ENCODE measurements around the gene GHDC. TPM values are rescaled to one million over a fixed set of nuclear protein-coding genes. Genes with fewer than 3 reads are reported as not detected.
A peak's percentile ranks its signal among the peaks of the same experiment; 100 is the strongest.
"Not testable (repeated sequence)": the region's sequence is repeated elsewhere in the genome, so short reads cannot be mapped to it uniquely, and the experiment has no call there.

The GHDC gene
- total RNA-seq, 1 donor from 2014 or later, result 7.8 TPM

DNA sequence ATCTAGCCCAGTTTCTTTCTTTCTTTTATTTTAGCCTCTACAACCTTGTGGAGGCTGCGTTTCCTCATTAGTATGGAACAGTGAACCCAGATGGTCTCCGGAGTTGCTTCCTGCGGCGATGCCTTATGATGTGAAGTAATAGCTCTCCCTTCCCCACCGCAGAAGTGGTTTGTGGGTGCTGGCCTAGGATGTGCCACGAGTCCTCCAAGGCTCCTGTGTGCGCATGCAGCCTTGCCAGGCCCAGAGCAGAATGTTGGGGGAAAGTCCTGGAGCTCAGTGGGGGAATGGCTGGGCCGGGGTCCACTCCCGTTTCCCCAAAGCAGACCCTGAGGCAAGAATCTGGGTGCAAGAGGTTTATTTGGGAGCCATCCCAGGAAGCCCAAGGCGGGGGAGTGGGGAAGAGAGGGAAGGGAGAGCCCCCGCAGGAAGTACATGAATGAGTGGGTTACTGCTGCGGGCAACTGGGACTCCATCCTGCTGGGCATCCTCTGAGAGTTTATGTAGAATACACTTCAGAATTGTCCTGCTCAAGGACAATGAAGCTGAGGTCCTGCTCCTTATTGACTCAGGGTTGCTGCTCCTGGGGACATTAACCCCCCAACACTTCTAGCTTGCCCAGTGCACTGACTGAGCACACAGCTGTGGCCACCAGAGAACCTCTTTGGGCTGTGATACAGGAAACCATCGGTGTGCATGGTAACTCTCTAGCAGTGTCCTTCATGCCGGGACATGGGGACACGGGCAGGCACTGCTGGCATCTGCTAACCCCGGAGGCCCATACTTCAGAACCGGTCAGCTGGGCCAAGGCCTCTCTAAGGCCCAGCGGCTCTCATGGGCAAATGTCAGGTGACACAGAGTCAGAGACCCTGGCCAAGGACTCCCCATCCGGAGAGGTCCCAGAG, 5.3 kb downstream of the GHDC start:
- Mint-ChIP-seq H3K9me3 (ENCODE audit: low read depth) (no peaks in the 10 kb centered on the region), H3K27ac (ENCODE audit: unreplicated experiment) (no peak overlapping the region), H3K27me3 (ENCODE audit: low read depth) (no peaks in the 10 kb centered on the region), H3K36me3 (ENCODE audit: low read depth) (no peaks in the 10 kb centered on the region), H3K4me3 (ENCODE audit: unreplicated experiment) (no peak overlapping the region), H3K4me1 (ENCODE audit: low read depth) (peaks cover 4% of the 10 kb centered on the region)
- DNase-seq (ENCODE audit: low spot score), result no peak
- TF ChIP-seq, protein P1, sequence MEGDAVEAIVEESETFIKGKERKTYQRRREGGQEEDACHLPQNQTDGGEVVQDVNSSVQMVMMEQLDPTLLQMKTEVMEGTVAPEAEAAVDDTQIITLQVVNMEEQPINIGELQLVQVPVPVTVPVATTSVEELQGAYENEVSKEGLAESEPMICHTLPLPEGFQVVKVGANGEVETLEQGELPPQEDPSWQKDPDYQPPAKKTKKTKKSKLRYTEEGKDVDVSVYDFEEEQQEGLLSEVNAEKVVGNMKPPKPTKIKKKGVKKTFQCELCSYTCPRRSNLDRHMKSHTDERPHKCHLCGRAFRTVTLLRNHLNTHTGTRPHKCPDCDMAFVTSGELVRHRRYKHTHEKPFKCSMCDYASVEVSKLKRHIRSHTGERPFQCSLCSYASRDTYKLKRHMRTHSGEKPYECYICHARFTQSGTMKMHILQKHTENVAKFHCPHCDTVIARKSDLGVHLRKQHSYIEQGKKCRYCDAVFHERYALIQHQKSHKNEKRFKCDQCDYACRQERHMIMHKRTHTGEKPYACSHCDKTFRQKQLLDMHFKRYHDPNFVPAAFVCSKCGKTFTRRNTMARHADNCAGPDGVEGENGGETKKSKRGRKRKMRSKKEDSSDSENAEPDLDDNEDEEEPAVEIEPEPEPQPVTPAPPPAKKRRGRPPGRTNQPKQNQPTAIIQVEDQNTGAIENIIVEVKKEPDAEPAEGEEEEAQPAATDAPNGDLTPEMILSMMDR (IDR thresholded peaks at IDR 0.05), result no peak

DNA sequence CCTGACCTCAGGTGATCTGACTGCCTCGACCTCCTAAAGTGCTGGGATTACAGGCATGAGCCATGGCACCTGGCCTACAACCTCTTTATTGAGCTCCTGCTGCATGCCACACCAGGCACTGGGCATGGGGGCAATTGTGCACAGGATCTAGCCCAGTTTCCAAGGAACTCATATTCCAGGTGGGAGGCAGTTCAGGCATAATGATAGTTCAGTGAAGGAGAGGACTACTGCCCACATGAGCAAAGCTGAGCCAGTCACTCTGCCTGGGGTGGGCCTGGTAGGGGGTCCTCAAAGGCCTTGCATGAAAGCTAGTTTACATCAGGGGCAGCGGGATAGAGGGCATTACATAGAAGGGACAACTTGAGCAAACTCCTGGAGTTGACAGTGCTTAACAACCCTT, 6.5 kb downstream of the GHDC start:
- no peaks in the 10 kb centered on the region for H3K36me3 Mint-ChIP-seq (ENCODE audit: low read depth)

DNA sequence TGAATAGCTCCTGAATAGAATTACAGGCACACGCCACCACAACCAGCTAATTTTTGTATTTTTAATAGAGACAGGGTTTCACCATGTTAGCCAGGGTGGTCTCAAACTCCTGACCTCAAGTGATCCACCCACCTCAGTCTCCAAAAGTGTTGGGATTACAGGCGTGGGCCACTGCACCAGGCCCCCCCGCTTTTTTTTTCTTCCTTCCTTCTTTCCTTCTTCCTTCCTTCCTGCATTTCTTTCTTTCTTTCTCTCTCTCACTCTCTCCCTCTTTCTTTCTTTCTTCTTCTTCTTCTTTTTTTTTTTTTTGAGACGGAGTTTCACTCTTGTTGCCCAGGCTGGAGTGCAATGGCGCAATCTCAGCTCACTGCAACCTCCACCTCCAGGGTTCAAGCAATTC, 8.1 kb downstream of the GHDC start:
- H3K4me1 Mint-ChIP-seq (ENCODE audit: low read depth), result peaks cover 10% of the 10 kb centered on the region
- not testable (repeated sequence) for H3K36me3 Mint-ChIP-seq (ENCODE audit: low read depth); H3K27ac Mint-ChIP-seq (ENCODE audit: unreplicated experiment); DNase-seq (ENCODE audit: low spot score); H3K27me3 Mint-ChIP-seq (ENCODE audit: low read depth); H3K9me3 Mint-ChIP-seq (ENCODE audit: low read depth); H3K4me3 Mint-ChIP-seq (ENCODE audit: unreplicated experiment)

More for the DNA sequence above, 6.5 kb downstream of the GHDC start:
- H3K4me3 Mint-ChIP-seq (ENCODE audit: unreplicated experiment), result no peak overlapping the region
- H3K27ac Mint-ChIP-seq (ENCODE audit: unreplicated experiment), result no peak overlapping the region
- H3K27me3 Mint-ChIP-seq (ENCODE audit: low read depth), result no peaks in the 10 kb centered on the region
- H3K4me1 Mint-ChIP-seq (ENCODE audit: low read depth), result peaks cover 10% of the 10 kb centered on the region
- TF ChIP-seq, protein P1 (IDR thresholded peaks at IDR 0.05), result no peak
- no peaks in the 10 kb centered on the region for H3K9me3 Mint-ChIP-seq (ENCODE audit: low read depth)
- no peak for DNase-seq (ENCODE audit: low spot score)

DNA sequence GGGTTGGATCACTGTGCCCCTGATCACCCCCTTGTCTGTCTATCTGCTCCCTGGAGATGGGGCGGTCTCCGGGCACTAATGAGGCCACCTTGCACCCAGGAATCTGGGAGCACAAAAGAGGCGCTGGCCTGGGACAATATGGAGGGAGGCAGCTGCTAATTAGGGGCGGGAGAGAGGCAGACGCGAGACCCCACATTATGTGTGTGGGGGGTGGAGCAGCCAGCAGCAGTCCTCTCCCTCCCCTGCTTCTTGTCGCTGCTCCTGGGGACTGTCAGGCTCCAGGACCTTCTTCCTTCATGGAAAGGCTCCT, 8.7 kb downstream of the GHDC start:
- TF ChIP-seq, protein P1 (IDR thresholded peaks at IDR 0.05), result no peak
- Mint-ChIP-seq H3K4me1 (ENCODE audit: low read depth) (peaks cover 10% of the 10 kb centered on the region), H3K27ac (ENCODE audit: unreplicated experiment) (no peak overlapping the region), H3K9me3 (ENCODE audit: low read depth) (no peaks in the 10 kb centered on the region), H3K36me3 (ENCODE audit: low read depth) (no peaks in the 10 kb centered on the region), H3K27me3 (ENCODE audit: low read depth) (peaks cover 7% of the 10 kb centered on the region), H3K4me3 (ENCODE audit: unreplicated experiment) (no peak overlapping the region)
- DNase-seq (ENCODE audit: low spot score), result no peak

DNA sequence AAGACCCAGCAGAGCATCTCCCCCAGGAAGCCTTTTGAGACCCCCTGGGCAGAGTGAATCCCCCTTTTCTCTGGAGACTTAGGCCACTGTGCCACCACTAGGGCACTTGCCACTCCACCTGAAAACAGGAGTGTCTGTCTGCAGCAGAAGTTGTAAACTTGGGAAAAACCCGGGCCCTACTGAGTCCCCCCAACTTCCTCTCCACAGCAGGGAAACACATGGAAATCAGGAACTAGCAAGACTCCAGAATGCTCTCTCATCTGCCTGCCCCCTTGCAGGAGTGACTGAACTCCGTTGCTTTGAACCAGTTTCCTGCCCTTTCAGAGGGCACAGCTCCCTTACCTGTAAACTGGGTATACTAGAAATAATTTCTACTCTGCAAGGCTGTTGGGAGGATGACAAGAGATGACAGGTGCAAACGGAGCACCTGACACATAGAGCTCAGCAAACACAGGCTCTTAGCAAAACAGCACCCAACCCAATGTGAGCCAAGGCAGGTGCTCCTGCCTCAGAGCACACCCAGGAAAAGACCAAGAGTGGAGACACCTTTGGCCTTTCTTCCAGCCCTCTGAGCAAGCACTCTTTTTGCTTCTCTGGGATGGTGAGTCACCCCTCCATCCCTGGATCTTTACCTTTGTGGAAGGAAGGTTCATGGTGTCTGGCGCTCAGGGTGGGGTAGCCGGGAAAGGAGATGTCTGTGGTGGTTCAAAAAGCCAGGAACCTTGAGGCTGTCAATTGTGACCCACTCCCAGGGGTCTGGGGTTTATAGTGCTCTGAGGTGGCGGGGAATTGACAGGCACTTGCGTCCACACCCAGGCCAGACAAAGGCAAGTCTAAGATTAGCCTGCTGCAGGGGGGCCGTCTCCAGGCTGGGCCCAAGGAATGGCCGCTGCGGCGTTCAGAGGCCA, 9.3 kb downstream of the GHDC start, which contains the start of gene HCRT:
TSS of gene HCRT (minus strand) at position 740 of the 908 bp plus-strand sequence. CDS start at position 653, 87 bp downstream.
- no peaks in the 10 kb centered on the region for H3K9me3 Mint-ChIP-seq (ENCODE audit: low read depth)
- H3K27me3 Mint-ChIP-seq (ENCODE audit: low read depth), result peaks cover 11% of the 10 kb centered on the region
- H3K4me1 Mint-ChIP-seq (ENCODE audit: low read depth), result peaks cover 15% of the 10 kb centered on the region
- peak within 1 kb of the TSS; percentile 60 for H3K4me3 Mint-ChIP-seq (ENCODE audit: unreplicated experiment)
- no peak for DNase-seq (ENCODE audit: low spot score)
- no peak within 1 kb of the TSS for H3K27ac Mint-ChIP-seq (ENCODE audit: unreplicated experiment)
- H3K36me3 Mint-ChIP-seq (ENCODE audit: low read depth), result no peaks in the 10 kb centered on the region
- TF ChIP-seq, protein P1 (IDR thresholded peaks at IDR 0.05), result no peak
